PFSK-1 (cell line): ENCODE data around the gene URI1.

ENCODE experiments used
- FOXP2 ChIP-seq: optimal IDR thresholded peaks from 2 replicates; pipeline ENCODE3; 2011; ENCODE audit warnings: borderline replicate concordance, control low read depth, inconsistent platforms; ENCODE audit not compliant: insufficient read depth; ENCODE audit errors: extremely low read length, extremely low read depth
- POLR2AphosphoS5 ChIP-seq: IDR thresholded peaks from 2 replicates; pipeline ENCODE4 v1.6.1; 2012; ENCODE audit warnings: low read depth, mild to moderate bottlenecking, control low read depth, low read length, moderate library complexity
- SIN3A ChIP-seq: IDR thresholded peaks from 2 replicates; pipeline ENCODE4 v1.6.1; 2012; ENCODE audit warnings: mild to moderate bottlenecking, low read length, moderate library complexity, borderline replicate concordance; ENCODE audit not compliant: insufficient read depth

DNA sequence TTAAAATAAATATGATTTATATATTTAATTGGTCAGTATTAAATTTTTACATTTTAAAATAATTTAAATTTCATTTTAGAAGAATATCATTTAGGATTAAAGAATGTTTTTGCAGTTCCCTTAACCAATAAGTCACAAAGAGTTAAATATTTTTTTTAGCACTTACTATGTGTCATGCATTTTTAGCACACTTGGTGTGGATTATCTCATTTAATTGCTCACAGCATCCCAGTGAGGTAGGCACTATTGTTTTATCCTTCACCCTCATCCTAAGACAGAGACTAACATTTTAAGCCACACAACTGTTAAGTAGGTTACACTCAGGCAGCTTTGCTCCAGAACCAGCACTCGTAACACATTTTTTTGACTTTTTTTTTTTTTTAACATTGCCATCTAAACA lies 78.2 kb downstream of the URI1 start:
- TF ChIP-seq SIN3A (no peak), FOXP2 (no peak), POLR2AphosphoS5 (no peak)
